B cell (primary cell): ENCODE results near the gene FRMD4A. TPM values are rescaled to one million over a fixed set of nuclear protein-coding genes. Genes with fewer than 3 reads are reported as not detected.

ENCODE experiments used
- ATAC-seq: fragments of 200-7000 bp; cut with Tn5 transposase; one replicate; pipeline ENCODE4 v1.10.0; 2021; ENCODE audit warnings: low read depth, mild to moderate bottlenecking, moderate number of reproducible peaks, moderate library complexity
- CTCF ChIA-PET: fragments of 350-600 bp; sonication (Branson Sonifier 250); formaldehyde crosslinking; loops from one replicate; lab custom pipeline; 2021; ENCODE audit warnings: antibody characterized with exemption, inconsistent platforms; lab: Charles Lee
- POLR2A ChIA-PET: fragments of 350-600 bp; sonication (Branson Sonifier 250); formaldehyde crosslinking; loops from one replicate; lab custom pipeline; 2021; ENCODE audit warnings: antibody characterized with exemption; lab: Charles Lee
- DNase-seq: peaks from one replicate; pipeline ENCODE4 v3.0.0; 2013
- H2AFZ ChIP-seq: 2 replicates; pipeline ENCODE4 v1.6.1; 2012; ENCODE audit warnings: mild to moderate bottlenecking, low read depth, low read length; ENCODE audit not compliant: insufficient read depth, poor library complexity, severe bottlenecking
- H3K27ac ChIP-seq, 2 donors: 1 replicate in 1 of 2; 2 replicates in 1 of 2; pipeline ENCODE4 v1.5.1; 2012 to 2013; ENCODE audit warnings: low read length in 2 of 2, mild to moderate bottlenecking in 2 of 2, moderate library complexity in 1 of 2
- H3K27me3 ChIP-seq, 4 experiments: fragments of 200-600 bp in 1 of 4; sonication (generic) in 1 of 4; replicated peaks in 1 of 4; 1 replicate in 2 of 4; 2 replicates in 2 of 4; pipeline versions ENCODE4 v1.6.1 to v1.7.0; 2013 to 2016; ENCODE audit warnings: low read length in 3 of 4, mild to moderate bottlenecking in 2 of 4, mixed read lengths in 1 of 4, moderate library complexity in 1 of 4; ENCODE audit not compliant: insufficient read depth in 4 of 4, control insufficient read depth in 3 of 4; ENCODE audit errors: control extremely low read depth in 1 of 4
- H3K36me3 ChIP-seq, 2 experiments: replicated peaks in 1 of 2; 1 replicate in 1 of 2; 2 replicates in 1 of 2; pipeline versions ENCODE4 v1.6.1 to v1.7.1; 2013; ENCODE audit warnings: low read length in 1 of 2; ENCODE audit not compliant: insufficient read depth in 2 of 2, control insufficient read depth in 1 of 2; ENCODE audit errors: control extremely low read depth in 1 of 2, extremely low read depth in 1 of 2
- H3K4me1 ChIP-seq, 2 donors: fragments of 200-600 bp in 1 of 2; sonication (generic) in 1 of 2; 1 replicate in 1 of 2; 2 replicates in 1 of 2; pipeline versions ENCODE4 v1.5.1 to v1.6.1; 2013 to 2017; ENCODE audit warnings: low read length in 2 of 2; ENCODE audit not compliant: control insufficient read depth in 2 of 2, insufficient read depth in 2 of 2
- H3K4me2 ChIP-seq: replicated peaks from 2 replicates; pipeline ENCODE3; 2012; ENCODE audit warnings: mild to moderate bottlenecking, low read depth, low read length; ENCODE audit not compliant: poor library complexity, severe bottlenecking
- H3K4me3 ChIP-seq, 5 experiments: fragments of 200-600 bp in 1 of 5; sonication (generic) in 1 of 5; 1 replicate in 3 of 5; 2 replicates in 2 of 5; pipeline versions ENCODE4 v1.5.1 to v1.7.0; 2011 to 2016; ENCODE audit warnings: low read length in 4 of 5, mild to moderate bottlenecking in 4 of 5, low read depth in 2 of 5, control low read depth in 1 of 5, moderate library complexity in 1 of 5; ENCODE audit not compliant: insufficient read depth in 1 of 5; ENCODE audit errors: control extremely low read depth in 1 of 5, extremely low read depth in 1 of 5
- H3K79me2 ChIP-seq: fragments of 200-600 bp; sonication (generic); one replicate; pipeline ENCODE4 v1.6.0; 2016; ENCODE audit warnings: low read length; ENCODE audit not compliant: control insufficient read depth, insufficient read depth
- H3K9ac ChIP-seq: fragments of 200-600 bp; sonication (generic); 2 replicates; pipeline ENCODE4 v1.6.1; 2017; ENCODE audit warnings: mild to moderate bottlenecking, low read length, moderate library complexity
- H3K9me3 ChIP-seq, 3 donors: one replicate each; pipeline versions ENCODE4 v1.6.1 to v1.7.1; 2013; ENCODE audit warnings: low read length in 2 of 3; ENCODE audit not compliant: control insufficient read depth in 2 of 3, insufficient read depth in 1 of 3; ENCODE audit errors: control extremely low read depth in 1 of 3
- H4K20me1 ChIP-seq: 2 replicates; pipeline ENCODE4 v1.6.0; 2012; ENCODE audit warnings: mild to moderate bottlenecking, low read length; ENCODE audit not compliant: insufficient read depth, control insufficient read depth, poor library complexity, severe bottlenecking
- H3K27ac Mint-ChIP-seq: one replicate; pipeline ENCODE4 v1.8.0; 2021; ENCODE audit warnings: mixed read lengths
- H3K27me3 Mint-ChIP-seq: one replicate; pipeline ENCODE4 v1.8.0; 2021; ENCODE audit warnings: mixed read lengths
- H3K4me1 Mint-ChIP-seq: one replicate; pipeline ENCODE4 v1.8.0; 2021; ENCODE audit warnings: mixed read lengths
- H3K4me3 Mint-ChIP-seq: one replicate; pipeline ENCODE4 v1.8.0; 2021; ENCODE audit warnings: mixed read lengths
- H3K9me3 Mint-ChIP-seq: one replicate; pipeline ENCODE4 v1.8.0; 2022; ENCODE audit warnings: mixed read lengths; ENCODE audit not compliant: insufficient read depth
- CTCF ChIP-seq: fragments of 200-600 bp; IDR thresholded peaks from one replicate; pipeline ENCODE4 v1.8.0; 2022; ENCODE audit warnings: antibody characterized with exemption, mild to moderate bottlenecking
- EZH2 ChIP-seq: IDR thresholded peaks from 2 replicates; pipeline ENCODE4 v1.6.1; 2012; ENCODE audit warnings: borderline replicate concordance, low read depth, mild to moderate bottlenecking, moderate library complexity, low read length; ENCODE audit not compliant: insufficient read depth, poor library complexity, severe bottlenecking
- WGBS: methylation state at CpG from one replicate; pipeline ENCODE4 v1.1.5; 2013; ENCODE audit warnings: missing lambda C conversion rate; ENCODE audit not compliant: insufficient coverage; 5-methylcytosine and 5-hydroxymethylcytosine counted together
- intact Hi-C: fragments of 100-400 bp; cut with micrococcal nuclease; formaldehyde crosslinking; loops from one replicate; pipeline ENCODE4 v1.10.0; 2022
- polyA plus RNA-seq: library from polyadenylated mRNA; depleted of rRNA; stranded (reverse); fragments of >200 nt; gene quantifications from 2 replicates; pipeline ENCODE4 v1.2.3, GENCODE V29; 2012
- total RNA-seq, 2 donors: library from RNA; stranded (reverse); fragments of 120-200 nt in 1 of 2; gene quantifications; 1 replicate in 1 of 2; 2 replicates in 1 of 2; pipeline versions ENCODE4 v1.2.3 to v1.2.4, GENCODE V29; 2013 to 2022

The FRMD4A gene
- total and polyA plus RNA-seq, 2 donors (not counting 1 experiment from before 2014, with no cell fraction given): 0.76 to 3.4 TPM

DNA sequence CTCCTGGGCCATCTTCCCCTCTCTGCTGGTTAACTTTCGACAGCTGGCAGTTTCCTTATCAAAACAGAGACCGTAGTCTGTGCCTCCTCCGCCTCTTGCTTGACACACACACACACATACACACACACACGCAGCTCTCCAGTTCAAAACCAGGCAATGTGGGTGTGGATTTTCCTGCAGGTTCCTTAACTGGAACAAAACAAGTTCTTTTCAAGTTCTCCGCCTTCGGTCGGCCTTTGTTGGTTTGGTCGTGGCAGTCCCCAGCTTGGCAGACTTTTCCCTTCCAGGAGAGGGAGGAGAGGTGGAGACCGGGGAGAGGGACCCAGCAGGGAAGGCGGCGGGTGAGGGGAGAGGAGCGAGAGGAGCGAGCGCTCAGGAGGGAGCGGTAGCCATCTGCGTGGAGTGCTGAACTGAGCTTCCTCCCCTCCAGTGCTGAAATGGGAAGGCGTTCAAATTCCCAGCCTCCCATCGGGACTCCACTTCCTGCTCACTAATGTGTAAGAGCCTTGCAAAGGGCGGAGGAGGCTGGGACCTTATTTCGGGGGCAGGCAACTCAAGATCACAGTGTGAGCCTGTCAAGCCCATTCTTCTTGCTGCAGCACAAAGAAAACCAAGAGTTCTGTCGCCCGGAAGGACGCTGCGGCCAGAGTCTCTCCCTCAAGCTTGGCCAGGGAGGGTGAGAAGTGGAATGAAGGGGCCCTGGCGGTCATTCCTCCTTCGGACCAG, 623.4 kb downstream of the FRMD4A start:
- Histone ChIP-seq H3K4me1 (peaks cover 16 to 22% of the 10 kb centered on the region in 2 donors), H3K9ac (peak overlapping the region; percentile 51), H4K20me1 (no peaks in the 10 kb centered on the region), H3K9me3 (no peaks in the 10 kb centered on the region), H2AFZ (peak overlapping the region; percentile 61), H3K27me3 (peaks cover 0 to 19% (median 6%) of the 10 kb centered on the region in 4 experiments), H3K36me3 (no peaks in the 10 kb centered on the region), H3K4me3 (peak overlapping the region; percentile 19 to 45 (median 42)), H3K4me2 (peak overlapping the region; percentile 68), H3K27ac (no peak overlapping the region), H3K79me2 (no peaks in the 10 kb centered on the region)
- DNase-seq (peak; percentile 15), ATAC-seq (no peak)
- 2% methylated on average over 8 of the region's 26 CpGs for WGBS
- intact Hi-C loops: no loop called here
- ChIA-PET POLR2A (no interaction called here), CTCF (interaction anchor here (1.3 kb wide), 1 partner anchor 15 kb away, joined by 3 read pairs; no protein-coding TSS in a partner anchor)
- Mint-ChIP-seq H3K27me3 (peaks cover 22% of the 10 kb centered on the region), H3K4me1 (peaks cover 28% of the 10 kb centered on the region), H3K4me3 (peak overlapping the region; percentile 69), H3K9me3 (no peaks in the 10 kb centered on the region), H3K27ac (no peak overlapping the region)
- TF ChIP-seq EZH2 (no peak), CTCF (no peak)

- Mint-ChIP-seq H3K27me3 (peaks cover 22% of the 10 kb centered on the region), H3K9me3 (no peaks in the 10 kb centered on the region), H3K27ac (no peak overlapping the region), H3K4me1 (peaks cover 22% of the 10 kb centered on the region), H3K4me3 (peak overlapping the region; percentile 69)
- H3K4me1 ChIP-seq: peaks cover 12 to 15% of the 10 kb centered on the region in 2 donors
- H3K9me3 ChIP-seq: no peaks in the 10 kb centered on the region
- no peak overlapping the region for H3K4me3 ChIP-seq
- H4K20me1 ChIP-seq: no peaks in the 10 kb centered on the region
- ATAC-seq (no peak), DNase-seq (no peak)
- no peak overlapping the region for H3K4me2 ChIP-seq
- TF ChIP-seq EZH2 (no peak), CTCF (no peak)
- H3K27ac ChIP-seq: no peak overlapping the region
- H3K79me2 ChIP-seq: no peaks in the 10 kb centered on the region
- WGBS: 93% methylated on average over 6 of the region's 10 CpGs
- no peaks in the 10 kb centered on the region for H3K36me3 ChIP-seq
- peaks cover 0 to 19% (median 6%) of the 10 kb centered on the region in 4 experiments for H3K27me3 ChIP-seq
- peak overlapping the region; percentile 61 for H2AFZ ChIP-seq
- ChIA-PET CTCF (interaction anchor here (1.3 kb wide), 1 partner anchor 15 kb away, joined by 3 read pairs; no protein-coding TSS in a partner anchor), POLR2A (no interaction called here)
- intact Hi-C loops: no loop called here
- H3K9ac ChIP-seq: no peak overlapping the region
Observed at GRCh38 chr10:13706604-13707003, 624.1 kb downstream of the FRMD4A start.
